Camera-type eye (tissue), 1 donor: ENCODE measurements around the gene TMX2. TPM values are rescaled to one million over a fixed set of nuclear protein-coding genes. Genes with fewer than 3 reads are reported as not detected.

Source experiments
- total RNA-seq: library from RNA; depleted of rRNA; stranded (reverse); fragments of >200 nt; gene quantifications from one replicate; pipeline ENCODE4 v1.2.3, GENCODE V29; 2014

TMX2 gene, protein sequence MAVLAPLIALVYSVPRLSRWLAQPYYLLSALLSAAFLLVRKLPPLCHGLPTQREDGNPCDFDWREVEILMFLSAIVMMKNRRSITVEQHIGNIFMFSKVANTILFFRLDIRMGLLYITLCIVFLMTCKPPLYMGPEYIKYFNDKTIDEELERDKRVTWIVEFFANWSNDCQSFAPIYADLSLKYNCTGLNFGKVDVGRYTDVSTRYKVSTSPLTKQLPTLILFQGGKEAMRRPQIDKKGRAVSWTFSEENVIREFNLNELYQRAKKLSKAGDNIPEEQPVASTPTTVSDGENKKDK
- 60.7 TPM for total RNA-seq

DNA sequence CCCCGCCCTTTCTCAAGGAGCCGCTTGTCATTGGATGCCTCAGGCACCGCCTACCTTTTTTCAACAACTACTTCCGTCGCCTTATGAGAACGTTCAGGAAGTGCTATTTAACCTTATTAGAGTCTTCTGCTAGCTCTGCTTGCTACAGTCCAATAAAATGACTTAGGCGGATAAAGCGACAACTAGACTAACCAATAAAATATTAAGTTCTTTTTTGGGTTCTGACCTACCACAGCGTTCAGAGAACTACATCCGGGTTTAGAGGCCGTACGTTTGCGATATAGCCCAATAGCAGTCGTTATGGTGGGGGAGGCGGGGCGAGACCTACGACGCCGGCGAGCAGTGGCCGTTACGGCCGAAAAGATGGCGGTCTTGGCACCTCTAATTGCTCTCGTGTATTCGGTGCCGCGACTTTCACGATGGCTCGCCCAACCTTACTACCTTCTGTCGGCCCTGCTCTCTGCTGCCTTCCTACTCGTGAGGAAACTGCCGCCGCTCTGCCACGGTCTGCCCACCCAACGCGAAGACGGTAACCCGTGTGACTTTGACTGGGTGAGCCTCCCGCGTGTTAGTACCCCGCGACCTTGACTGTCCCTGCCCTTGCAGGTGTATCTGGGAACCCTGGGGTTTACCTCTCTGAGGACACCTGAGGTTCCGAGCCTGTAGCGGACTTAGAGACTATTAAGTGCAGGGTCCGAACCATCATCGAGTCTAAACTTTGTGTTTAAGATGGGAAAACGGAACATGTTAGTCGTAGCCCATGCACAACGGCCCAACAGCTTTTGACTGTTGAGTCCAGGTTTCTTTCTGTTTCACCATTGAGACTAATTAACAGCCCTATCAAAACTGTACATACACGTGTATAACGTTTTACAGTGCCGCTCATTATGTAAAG is at the start of gene TMX2:
Gene TMX2 (plus strand): TSS at position 338 of the 895 bp plus-strand sequence. CDS start 26 bp downstream, at position 364.

DNA sequence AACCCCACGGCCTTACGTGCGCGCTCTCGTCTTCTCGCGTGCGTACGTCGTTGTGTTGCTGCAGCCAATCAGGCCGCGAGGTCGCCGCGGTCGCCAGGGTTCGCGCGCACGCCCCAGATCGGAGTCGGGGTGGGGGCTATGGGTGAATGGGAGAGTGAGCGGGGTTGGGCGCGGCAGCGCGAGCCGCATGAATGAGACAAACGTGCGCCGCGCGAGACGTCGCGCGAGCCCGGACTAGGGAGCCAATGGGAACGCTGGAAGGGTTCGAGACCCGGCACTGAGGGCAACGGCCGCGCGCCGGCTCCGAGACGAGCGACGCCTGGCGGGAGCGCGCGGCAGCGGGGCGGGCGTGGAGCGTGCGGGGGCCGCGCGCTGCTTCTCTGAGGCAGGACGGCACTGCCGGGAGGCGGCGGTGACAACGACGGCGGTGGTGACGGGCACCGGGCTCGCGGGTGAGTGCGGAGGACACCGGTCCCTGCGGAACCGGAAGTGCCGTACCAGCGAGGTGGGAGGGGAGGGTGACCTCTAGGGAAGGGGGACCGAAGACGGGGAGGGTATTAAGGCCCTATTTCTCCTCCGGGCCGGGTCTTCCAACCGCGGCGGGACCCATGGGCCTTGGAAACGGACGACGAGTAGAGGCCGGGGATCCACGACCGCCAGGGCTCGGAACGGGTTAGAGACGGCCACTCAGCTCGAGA is 44.5 kb upstream of the TMX2 start, which contains the start of gene ZDHHC5:
Gene ZDHHC5 (plus strand): TSS at position 379 of the 698 bp plus-strand sequence. CDS start 4,977 bp downstream, outside the sequence.

DNA sequence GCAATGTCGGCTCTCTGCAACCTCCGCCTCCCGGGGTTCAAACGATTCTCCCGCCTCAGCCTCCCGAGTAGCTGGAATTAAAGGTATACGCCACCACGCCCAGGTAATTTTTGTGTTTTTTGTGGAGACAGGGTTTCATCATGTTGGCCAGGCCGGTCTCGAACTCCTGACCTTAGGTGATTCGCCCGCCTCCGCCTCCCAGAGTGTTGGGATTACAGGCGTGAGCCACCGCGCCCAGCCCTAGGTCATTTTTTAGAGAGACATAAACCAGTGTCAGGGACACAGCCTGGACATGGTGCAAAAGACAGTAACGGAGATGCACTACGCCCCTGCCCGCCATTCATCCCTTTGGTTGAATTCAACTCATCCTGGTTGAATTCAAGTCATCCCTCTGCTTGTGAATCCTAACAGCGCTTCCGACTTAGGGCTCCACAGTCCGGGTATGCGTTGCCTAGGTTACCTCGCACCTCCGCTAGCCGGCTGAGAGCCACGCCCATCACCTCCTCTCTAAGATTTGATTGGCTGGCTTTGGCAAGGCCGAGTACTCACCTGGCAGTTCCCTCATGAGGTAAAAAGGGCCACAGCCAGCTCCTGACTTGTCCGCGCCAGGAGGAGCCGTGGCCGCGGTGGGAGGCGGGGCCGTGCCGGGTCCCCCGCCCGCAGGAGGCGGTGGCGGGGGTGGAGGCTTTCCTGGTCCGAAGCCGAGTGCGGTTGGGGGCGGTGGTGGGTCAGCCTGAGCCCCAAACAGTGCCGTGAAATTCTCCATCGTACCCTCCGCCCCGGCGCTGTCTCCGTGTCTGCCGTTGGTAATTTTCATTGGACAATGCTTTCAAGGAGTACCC is 758 bp upstream of the TMX2 start, which contains the start of gene MED19:
Gene MED19 (minus strand): TSS at position 802 of the 842 bp plus-strand sequence. CDS start 36 bp downstream, at position 766.

DNA sequence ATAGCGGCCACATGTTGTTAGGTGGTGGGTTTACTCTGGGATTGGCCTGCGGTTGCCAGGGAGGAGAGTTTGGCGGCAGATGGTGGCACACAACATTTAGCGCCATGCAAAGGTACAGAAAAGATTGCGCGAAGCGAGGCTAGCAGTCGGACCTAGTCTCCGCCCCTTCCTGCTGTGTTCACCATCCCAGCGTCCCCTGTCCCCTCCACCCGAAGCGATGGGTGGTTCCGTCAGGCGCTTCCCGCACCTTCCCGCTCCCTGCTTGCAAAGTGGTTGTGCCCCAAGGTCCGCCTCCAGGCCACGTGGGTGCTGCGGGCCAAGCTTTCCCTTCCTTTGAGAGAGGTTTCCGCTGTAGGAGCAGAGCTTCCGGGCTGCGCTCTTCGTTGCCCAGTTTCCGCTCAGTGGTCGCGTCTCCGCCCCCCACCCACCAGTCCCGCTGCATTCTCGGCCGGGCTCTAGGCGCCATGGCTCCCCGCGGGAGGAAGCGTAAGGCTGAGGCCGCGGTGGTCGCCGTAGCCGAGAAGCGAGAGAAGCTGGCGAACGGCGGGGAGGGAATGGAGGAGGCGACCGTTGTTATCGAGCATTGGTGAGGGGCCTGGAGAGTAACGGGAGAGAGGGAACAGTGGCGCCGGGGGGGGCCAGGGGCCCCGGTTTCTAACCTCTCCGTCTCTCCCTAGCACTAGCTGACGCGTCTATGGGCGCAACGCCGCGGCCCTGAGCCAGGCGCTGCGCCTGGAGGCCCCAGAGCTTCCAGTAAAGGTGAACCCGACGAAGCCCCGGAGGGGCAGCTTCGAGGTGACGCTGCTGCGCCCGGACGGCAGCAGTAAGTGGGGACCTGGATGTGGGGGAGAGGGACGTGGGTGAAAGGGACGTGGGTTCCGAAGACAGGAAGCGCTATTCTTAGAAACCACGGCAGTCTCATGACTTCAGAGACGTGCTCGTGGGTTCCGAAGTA is 29.0 kb downstream of the TMX2 start, which contains the start of gene SELENOH:
Gene SELENOH (plus strand): TSS at position 360 of the 955 bp plus-strand sequence. CDS start 105 bp downstream, at position 465.

DNA sequence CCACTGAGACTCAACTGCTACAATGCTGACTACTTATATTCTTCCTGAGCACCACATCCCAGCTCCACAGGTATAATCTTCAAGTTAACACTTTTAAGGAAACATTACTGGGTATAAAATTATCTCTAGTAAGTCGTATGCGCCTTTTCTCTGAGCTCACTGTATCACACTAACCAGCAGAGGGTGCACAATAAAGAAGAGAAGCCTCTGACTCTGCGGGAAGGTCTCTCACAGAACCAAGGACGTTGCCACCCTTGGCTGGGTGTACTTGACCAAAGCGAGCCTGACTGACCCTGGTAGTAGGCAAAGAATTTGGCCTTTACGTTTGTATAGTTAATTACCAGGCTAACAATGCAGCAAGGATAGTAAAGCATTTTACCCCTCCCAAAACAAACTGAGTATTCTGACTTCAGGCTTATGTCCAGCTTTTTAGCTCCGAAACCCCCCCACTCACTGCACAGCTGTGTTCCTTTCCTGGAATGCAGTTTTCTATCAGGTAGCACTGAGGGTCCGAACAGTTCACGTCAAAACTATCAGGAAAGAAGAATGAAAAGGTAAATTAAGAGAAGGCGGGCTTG is 39.4 kb downstream of the TMX2 start, which contains the start of gene BTBD18:
Gene BTBD18 (minus strand): TSS at position 144 of the 578 bp plus-strand sequence. CDS start 631 bp downstream, outside the sequence.

DNA sequence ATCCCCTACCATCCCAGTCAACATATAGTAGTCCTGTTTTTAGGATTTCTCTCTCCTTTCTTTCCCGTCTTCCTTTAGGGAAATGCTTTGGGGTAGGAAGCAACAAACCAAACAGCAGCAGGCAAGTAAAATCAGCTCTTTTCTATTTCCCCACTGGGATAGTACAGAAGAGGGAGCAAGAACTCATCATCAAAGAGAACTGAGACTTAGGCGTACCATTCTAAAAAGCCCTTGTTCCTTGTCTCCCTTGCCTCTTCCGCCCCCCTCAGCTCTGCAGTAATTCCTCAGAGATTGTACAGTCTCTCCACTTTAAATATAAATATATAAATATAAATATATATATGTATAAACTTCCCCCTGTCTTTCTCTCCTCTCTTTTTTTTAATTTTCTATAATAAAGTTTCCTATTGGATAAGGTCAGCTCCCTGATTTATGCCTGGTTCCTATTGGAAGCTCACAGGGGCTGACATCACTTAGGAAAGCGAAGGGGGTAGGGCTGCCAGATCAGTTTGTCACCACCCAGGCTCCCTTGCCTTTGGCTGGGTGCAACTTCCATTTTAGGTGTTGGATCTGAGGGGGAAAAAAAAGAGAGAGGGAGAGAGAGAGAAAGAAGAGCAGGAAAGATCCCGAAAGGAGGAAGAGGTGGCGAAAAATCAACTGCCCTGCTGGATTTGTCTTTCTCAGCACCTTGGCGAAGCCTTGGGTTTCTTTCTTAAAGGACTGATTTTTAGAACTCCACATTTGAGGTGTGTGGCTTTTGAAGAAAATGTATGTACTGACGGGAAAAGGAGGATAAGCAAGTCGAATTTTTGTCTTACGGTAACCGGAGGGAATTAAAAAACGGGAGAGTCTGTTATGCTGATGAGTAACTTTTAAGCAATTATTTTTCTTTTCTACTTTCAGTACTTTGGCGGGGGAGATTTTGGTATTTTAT is 49.2 kb downstream of the TMX2 start, which contains the start of gene CTNND1:
Gene CTNND1 (plus strand): TSS at position 502 of the 934 bp plus-strand sequence. CDS start 29,677 bp downstream, outside the sequence.

Other genes with a start within 250 kb of the TMX2 start
- gene SLC43A1, start 196.9 kb upstream of the TMX2 start, total RNA-seq: 11.8 TPM
- gene TIMM10, start 181.8 kb upstream of the TMX2 start, total RNA-seq: 18.0 TPM
- gene SMTNL1, start 175.0 kb upstream of the TMX2 start, total RNA-seq: 0.88 TPM
- 23.0 TPM for gene UBE2L6, start 144.9 kb upstream of the TMX2 start, total RNA-seq
- 31.2 TPM for gene SERPING1, start 114.9 kb upstream of the TMX2 start, total RNA-seq
- 3.5 TPM for gene YPEL4, start 62.7 kb upstream of the TMX2 start, total RNA-seq
- gene CLP1, start 54.8 kb upstream of the TMX2 start, total RNA-seq: 13.9 TPM
- 49.8 TPM for gene ZDHHC5, start 44.5 kb upstream of the TMX2 start, total RNA-seq
- 18.5 TPM for gene MED19, start 378 bp upstream of the TMX2 start, total RNA-seq
- gene SELENOH, start 28.9 kb downstream of the TMX2 start, total RNA-seq: 76.9 TPM
- gene BTBD18, start 39.2 kb downstream of the TMX2 start, total RNA-seq: not detected
- gene CTNND1, start 49.2 kb downstream of the TMX2 start, total RNA-seq: 190 TPM